ENCODE measurements around the gene TNFSF18.
"Not testable (repeated sequence)": the region's sequence is repeated elsewhere in the genome, so short reads cannot be mapped to it uniquely, and the experiment has no call there.

The TNFSF18 gene, protein sequence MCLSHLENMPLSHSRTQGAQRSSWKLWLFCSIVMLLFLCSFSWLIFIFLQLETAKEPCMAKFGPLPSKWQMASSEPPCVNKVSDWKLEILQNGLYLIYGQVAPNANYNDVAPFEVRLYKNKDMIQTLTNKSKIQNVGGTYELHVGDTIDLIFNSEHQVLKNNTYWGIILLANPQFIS

DNA sequence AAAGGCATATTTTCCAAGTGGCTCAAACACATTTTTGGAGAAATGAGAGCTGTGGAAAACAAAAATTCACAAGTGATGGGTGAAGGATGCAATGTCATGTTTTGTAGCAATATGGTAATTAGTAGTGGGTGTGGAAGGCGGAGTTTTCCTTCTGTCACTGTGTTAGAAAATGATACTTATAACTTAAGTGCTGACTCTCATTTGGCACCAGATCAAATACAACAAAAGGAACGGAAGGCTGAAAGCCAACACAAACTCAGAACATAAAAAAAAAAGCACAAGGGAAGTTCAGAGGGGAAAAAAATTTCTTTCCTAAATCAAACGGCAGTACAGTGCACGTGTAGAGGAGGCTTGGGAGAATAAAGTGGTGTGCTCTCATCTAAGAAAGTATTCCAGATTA, at the start of gene TNFSF18:
TSS of gene TNFSF18 (minus strand) at position 77 of the 400 bp plus-strand sequence. CDS start at position 32, 45 bp downstream.
- in situ Hi-C loops (cut with MboI; ENCODE audit: low sequenced_read_pairs), result no loop called here

DNA sequence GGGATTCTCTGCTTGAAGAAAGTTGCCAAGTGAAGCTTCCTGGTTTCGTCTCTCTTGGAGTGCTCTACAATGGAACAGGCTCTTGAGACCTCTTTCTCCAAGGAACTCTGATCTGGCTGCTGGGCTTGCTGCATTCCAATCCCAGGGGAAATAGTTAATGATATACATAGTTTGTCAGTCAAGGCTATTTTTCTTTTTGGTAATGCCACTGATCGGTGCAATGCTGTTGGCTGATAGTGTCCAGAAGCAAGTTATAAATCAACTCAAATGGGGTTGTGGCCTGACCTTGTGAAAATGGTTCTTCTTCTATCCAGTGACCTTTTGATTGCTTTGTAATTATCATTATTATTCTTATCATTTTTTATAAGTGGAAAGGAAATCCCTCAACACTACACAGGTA, 48.4 kb upstream of the TNFSF18 start:
- in situ Hi-C loops (cut with MboI; ENCODE audit: low sequenced_read_pairs), result no loop called here

DNA sequence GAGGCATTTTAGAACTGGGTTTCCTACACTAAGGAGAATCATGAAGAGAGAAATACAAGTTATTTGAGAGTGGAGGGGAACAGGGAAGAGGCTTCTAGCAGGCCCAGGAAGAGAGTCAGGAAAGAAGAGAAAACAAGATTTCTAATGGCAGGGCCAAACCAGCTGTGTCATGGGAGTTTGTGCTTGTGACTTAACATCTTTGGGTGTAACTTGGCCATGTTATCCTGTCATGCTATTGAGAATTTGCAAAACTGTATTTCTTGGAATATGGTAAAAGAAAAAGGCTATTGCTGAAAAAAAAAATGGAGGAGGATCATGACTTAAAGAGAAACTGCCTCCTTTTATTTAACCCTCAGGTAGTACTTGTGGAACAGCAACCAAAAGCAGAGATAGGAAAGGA, 47.4 kb upstream of the TNFSF18 start:
- in situ Hi-C loops (cut with MboI; ENCODE audit: low sequenced_read_pairs), result no loop called here

DNA sequence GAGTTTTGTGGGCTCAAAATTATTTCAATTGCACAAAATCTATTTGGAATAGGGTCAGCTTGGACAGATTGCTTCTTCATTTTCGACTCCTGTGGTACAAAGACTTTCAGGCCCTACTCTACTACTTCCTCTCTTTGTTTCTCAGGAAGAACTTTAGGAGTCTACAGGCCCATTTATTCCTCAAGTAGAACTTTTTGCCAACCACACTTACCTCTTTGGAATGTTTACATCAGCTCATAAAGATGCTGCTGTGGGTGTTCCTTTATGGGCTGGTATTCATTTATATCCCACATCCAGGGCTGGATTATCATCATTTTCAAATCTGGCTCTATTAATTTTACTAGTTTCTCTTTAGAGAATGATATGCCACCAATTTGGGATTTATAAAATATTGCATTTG, 46.3 kb upstream of the TNFSF18 start:
- in situ Hi-C loops (cut with MboI; ENCODE audit: low sequenced_read_pairs), result no loop called here

DNA sequence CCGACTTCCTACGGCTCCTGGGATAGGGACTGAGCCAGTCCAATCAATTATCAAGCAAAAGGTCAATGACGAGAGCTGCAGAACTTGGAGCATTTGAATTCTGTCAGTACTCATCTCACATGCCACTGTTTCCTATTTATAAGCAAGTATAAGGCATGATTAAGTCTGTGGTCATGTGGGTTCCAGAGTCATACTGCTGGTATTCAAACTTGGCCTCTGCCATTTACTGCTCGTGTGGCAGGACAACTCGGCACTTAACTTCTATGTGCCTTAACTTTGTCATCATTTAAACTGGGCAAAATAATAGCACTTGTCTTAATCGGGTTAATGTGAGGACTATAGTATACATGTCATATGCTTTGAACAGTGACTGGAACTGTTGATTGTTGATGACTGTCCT, 44.9 kb upstream of the TNFSF18 start:
- in situ Hi-C loops (cut with MboI; ENCODE audit: low sequenced_read_pairs), result no loop called here

DNA sequence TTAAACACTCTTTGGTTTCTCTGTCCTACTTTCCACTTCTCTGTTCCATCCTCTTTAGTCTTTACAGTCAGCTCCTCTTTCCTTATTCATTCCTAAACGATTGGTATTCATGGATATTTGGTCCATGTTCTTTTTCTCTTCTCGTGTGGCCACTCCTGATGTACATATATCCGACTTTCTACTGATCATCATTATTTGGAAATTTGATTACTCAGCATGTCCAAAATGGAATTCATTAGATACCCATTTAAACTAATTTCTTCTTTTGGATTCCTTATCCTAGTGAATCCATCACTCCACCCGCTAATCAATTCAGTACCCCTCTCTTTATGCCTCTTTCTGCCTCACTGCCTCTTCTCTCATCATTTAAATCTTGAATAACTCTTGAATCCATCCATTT, 43.8 kb upstream of the TNFSF18 start:
- in situ Hi-C loops (cut with MboI; ENCODE audit: low sequenced_read_pairs), result no loop called here

DNA sequence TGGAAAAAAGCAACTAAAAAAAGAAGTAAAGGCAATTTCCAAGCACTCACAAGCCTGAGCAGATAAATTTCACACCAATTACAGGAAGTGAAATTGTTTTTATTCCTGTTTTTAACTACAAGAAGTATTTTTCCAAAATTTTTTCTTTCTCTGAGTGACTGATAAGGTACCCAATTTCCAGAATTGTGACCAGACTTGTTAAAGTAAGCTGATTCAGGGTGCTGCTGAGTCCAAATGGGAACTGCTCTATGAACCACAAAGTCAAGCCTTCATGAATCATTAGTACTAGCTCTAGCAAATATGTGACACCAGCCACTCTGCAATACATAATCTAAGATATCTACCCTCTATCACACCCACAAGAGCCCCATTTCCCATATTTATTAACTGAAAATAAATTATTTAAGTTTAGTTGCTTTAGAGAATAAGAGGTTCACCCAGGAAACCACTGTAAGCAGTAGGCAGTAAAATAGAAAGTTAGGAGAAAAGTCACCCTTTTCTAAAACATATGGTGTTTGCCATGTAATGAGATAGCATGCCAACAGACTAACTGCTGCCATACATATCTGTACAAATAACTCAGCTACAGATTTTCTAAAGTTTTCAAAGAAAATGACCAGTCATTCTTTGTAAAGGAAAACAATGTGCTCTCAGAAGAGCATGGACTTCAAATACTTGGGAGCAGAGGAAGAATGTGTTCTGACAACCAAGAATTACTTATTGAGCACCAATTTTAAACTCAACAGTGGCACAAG, 43.1 kb upstream of the TNFSF18 start:
- in situ Hi-C loops (cut with MboI; ENCODE audit: low sequenced_read_pairs), result no loop called here

DNA sequence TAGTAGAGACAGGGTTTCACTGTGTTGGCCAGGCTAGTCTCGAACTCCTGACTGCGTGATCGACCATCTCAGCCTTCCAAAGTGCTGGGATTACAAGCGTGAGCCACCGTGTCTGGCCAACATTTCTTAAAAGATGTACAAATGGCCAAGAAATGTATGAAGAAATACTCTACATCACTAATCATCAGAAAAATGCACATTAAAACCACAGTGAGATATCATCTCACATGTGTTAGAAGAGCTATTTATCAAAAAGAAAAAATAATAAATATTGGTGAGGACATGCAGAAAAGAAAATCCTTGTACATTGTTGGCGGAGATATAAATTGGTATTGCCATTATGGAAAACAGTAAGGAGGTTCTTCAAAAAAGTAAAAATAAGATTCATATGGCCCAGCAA, 33.6 kb upstream of the TNFSF18 start:
- in situ Hi-C loops (cut with MboI; ENCODE audit: low sequenced_read_pairs), result no loop called here

DNA sequence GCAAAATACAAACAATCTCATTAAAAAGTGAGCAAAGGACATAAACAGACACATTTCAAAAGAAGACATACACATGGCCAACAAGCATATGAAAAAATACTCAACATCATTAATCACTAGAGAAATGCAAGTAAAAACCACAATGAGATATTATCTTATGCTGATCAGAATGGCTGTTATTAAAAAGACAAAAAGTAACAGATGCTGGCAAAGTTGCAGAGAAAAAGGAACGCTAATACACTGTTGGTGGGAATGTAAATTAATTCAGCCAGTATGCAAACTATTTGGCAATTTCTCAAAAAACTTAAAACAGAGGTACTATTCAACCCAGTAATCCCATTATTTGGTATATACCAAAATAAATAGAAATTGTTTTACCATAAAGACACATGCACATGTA, 32.2 kb upstream of the TNFSF18 start:
- in situ Hi-C loops (cut with MboI; ENCODE audit: low sequenced_read_pairs), result no loop called here

DNA sequence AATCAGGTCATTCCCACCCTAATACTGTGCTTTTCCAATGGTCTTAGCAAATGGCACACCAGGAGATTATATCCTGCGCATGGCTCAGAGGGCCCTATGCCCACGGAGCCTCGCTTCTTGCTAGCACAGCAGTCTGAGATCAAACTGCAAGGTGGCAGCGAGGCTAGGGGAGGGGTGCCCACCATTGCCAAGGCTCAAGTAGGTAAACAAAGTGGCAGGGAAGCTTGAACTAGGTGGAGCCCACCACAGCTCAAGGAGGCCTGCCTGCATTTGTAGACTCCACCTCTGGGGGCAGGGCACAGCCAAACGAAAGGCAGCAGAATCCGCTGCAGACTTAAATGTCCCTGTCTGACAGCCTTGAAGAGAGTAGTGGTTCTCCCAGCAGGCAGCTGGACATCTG, 23.5 kb upstream of the TNFSF18 start:
- in situ Hi-C loops (cut with MboI; ENCODE audit: low sequenced_read_pairs), result not testable (repeated sequence)

DNA sequence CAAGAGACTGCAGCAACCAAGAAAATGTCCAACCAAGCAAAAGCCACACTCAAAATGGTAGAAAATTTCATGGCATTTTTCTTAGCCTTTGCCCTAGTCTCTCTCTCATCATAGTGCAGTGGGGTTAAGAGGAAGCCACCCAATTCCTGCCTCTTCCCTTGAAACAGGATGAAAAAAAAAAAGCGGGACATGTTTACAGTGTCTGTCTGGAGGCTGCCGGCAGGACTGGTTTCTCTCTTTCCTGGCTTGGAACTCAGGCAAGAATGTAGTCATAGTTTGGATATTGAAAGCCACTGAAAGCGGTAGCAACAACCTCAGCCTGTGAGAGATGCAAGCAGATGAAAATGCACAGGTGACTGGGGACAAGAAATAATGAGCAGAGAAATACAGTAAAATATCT, 13.3 kb upstream of the TNFSF18 start:
- in situ Hi-C loops (cut with MboI; ENCODE audit: low sequenced_read_pairs), result no loop called here

DNA sequence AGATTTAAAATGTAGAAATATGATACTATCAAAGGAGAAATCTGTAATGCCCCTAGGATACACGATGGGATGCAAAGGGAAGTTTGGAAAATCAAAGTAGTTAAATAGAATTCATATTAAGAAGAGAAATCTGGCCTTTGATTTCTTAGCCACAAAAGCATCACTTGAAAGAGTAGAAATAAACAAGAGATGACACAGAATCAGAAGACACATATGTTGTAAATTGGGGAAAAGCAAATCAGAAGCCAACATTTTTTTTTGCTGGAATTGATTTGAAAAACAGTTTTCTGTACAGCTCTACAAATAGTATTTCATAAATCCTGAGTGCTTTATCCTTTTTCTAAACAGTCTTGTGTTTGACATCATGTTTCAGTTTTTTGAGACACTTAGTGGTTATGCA, 12.4 kb upstream of the TNFSF18 start:
- in situ Hi-C loops (cut with MboI; ENCODE audit: low sequenced_read_pairs), result no loop called here

DNA sequence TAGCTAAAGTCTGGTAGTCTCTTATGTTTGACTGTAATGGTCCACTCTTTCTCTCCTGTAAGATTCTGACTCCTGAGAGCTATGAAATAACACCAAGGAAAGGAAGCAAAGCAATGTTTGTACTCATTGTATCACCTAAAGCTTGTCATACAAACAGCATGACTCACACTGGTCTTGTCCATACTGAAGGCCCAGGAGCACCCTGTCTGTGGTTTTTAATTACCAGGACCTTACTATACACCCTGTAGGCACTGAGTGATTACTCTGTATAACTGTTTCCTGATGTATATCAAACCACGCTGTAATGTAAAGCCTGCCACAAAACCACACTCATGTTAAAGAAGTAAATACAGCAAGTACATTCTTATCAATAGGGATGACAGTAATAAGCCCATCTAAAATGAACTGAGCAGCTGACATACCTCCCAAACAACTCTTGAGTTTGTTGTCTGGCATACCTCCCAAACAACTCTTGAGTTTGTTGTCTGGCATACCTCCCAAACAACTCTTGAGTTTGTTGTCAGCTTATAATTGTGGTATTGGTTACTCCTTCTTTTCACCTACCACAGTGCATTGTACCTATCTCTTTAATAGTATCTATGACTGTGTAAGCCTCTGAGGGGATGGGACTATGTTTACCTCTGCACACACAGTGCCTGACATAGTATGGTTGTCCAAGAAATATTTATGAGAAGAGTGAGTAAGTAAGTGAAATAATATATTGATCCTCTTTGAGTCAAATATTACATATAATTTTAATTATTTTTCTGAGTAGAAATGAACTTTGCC, 11.6 kb upstream of the TNFSF18 start:
- in situ Hi-C loops (cut with MboI; ENCODE audit: low sequenced_read_pairs), result no loop called here

DNA sequence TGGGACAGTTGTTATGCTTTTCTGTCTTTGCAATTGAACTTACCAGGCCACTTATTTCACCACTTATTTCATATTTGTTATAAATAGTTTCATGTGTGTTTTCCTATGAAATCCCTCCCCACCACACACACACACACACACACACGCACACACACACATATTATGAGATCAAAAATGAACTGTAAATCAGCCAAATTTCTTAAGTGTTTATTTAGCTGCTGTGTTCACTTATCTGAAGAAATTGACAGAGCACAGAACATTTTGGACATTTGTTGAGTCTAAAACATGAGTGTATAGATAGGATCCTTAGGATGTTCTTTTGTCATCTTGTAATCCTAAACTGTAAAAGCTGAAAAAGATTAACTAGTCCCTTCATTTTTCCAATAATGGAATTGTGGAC, 7.8 kb upstream of the TNFSF18 start:
- in situ Hi-C loops (cut with MboI; ENCODE audit: low sequenced_read_pairs), result no loop called here

DNA sequence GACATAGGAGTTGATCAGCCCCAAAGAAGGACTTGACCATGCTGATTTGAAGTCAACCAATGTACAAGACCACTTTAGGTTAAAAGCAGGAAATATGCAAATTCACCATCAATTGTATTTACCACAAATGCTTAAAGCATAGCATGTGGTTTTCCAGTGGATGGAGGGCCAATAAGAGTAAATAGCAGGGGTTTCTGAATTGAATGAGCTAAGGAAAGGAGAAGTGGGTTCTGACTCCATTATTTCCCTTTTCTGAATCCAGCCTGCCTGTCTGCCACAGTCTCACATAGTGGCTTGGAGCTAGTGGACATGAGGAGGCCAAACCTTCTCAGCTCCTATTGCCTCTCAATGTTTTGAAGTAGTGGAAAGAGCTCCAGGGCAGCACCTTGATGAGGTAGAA, 7.2 kb upstream of the TNFSF18 start:
- in situ Hi-C loops (cut with MboI; ENCODE audit: low sequenced_read_pairs), result no loop called here

DNA sequence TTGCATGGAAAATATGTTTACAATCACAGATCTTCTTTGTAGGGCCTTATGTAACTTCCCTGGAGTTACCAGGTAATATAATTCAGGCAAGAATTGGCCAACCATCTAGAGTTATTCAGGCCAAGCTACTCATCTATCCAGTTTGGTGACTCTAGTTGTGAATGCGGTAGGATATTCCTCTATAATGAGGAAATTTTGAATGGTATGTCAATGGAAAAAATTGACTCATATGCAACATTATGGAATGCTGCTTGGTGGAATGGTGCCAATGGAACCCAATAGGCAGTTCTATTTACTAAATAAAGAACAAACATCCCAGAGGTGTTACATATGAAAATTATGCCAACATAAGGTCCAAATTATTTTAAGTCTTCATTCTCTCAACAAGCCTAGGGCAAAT, 5.6 kb upstream of the TNFSF18 start:
- in situ Hi-C loops (cut with MboI; ENCODE audit: low sequenced_read_pairs), result no loop called here

DNA sequence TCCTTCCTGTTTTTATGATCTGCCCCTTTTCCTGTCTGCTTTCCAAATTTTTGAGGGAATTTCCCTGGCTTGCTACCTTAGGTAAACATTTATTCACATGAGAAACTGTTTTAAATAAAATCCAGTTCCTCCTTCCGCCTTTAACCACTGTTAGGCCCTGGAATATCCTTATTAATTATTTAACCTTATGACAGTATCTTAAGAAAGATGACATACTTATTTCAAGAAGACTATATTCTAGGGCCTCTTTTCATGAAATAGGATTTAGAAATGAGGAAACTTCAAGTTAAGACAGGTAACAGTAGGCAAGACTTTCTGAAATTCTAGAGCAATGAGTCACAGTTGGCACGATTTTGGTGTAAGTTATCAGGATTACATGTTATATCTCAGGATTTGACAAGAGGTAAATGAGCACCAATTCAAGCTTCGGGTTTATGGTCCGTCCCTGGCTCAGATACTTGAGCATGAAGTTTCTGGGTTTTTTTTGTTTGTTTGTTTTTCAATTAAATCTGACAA, 2.0 kb upstream of the TNFSF18 start:
- in situ Hi-C loops (cut with MboI; ENCODE audit: low sequenced_read_pairs), result no loop called here

DNA sequence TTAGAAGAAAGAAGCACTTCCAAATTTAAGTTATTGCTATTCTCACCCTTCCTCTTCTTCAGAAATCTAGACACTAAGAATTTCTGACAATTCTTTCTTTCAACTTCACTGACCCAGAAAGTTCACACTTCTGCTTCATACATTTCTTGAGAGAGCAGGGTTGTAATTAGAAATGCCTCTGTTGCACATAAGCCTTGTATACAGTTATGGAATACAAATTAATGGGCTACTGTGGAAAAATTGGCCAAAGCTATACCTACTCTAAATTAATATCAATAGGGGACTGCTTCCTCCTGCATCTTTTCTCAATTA, 1.5 kb downstream of the TNFSF18 start:
- in situ Hi-C loops (cut with MboI; ENCODE audit: low sequenced_read_pairs), result no loop called here

DNA sequence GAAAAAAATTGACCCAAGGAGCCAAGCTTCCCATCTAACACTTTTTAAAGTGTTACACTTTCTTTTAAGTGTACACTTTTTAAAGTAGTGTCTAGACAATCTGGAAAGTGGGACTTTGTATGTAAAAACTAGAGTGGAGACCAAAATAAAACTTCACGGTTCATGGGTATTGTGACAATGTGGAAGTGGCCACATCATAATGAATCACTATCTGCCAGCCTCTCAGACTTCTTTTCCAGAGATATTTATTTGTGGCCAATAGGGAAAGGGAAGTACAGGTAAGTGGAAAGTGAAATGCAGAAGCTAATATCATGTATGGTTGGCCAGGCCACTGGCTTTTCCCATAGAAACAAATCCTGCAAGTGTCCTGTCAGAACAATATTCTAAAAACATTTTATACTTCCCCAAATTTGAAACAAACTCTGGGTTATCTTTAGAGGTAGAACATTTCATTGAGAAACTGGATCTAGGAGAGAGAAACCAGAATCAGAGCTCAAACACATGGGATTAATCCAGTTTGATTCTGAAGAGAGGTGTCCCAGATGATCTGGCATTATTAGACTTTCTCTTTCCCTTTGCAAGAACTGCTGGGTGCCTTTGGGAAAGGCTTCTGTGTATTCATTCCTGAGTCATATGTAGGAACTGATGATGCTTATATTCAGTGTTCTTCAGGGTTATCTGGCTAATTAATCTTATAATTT, 2.0 kb downstream of the TNFSF18 start:
- in situ Hi-C loops (cut with MboI; ENCODE audit: low sequenced_read_pairs), result no loop called here

DNA sequence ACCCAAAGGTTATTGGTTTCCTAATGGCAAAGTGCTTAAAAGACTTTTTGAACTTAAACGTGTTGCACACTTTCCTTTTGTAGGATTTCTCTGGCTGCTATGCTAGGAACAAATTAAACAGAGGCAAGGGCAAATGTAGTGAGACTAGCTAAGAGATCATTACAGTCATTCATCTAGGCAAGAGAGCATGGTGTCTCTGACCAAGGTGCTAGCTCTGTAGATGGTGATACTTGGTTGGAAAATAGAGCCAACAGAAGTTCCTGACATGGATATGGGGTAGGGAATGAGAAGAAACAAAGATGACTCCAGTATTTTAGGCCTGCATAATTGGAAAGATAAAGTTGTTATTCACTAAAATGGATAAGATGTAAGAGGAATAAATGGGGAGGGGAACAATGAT, 6.1 kb downstream of the TNFSF18 start:
- in situ Hi-C loops (cut with MboI; ENCODE audit: low sequenced_read_pairs), result no loop called here

DNA sequence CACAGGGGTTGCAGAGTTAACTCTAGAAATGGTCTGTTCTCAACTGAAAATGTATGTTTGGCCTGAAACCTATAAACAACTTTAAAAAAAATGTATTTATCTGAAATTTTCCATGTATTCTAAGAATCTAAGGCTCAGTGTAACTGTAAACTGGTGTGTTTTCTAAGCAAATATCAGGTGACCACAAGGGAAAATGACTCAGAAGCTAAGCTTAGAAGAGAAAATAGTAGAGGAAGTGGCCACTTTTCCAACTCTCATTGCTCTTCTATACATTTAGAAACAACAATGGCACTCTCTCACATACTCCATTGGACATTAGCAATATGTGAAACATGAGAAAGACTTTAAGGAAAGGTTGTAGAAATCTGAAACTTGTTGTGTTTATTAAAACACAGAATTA, 7.5 kb downstream of the TNFSF18 start:
- in situ Hi-C loops (cut with MboI; ENCODE audit: low sequenced_read_pairs), result no loop called here
